Measurements from ENCODE around the gene PALM. TPM values are rescaled to one million over a fixed set of nuclear protein-coding genes. Genes with fewer than 3 reads are reported as not detected.
A peak's percentile ranks its signal among the peaks of the same experiment; 100 is the strongest.
"Not testable (repeated sequence)": the region's sequence is repeated elsewhere in the genome, so short reads cannot be mapped to it uniquely, and the experiment has no call there.

The PALM gene
- total RNA-seq, 1 donor from 2014 or later, result under 0.01 TPM

DNA sequence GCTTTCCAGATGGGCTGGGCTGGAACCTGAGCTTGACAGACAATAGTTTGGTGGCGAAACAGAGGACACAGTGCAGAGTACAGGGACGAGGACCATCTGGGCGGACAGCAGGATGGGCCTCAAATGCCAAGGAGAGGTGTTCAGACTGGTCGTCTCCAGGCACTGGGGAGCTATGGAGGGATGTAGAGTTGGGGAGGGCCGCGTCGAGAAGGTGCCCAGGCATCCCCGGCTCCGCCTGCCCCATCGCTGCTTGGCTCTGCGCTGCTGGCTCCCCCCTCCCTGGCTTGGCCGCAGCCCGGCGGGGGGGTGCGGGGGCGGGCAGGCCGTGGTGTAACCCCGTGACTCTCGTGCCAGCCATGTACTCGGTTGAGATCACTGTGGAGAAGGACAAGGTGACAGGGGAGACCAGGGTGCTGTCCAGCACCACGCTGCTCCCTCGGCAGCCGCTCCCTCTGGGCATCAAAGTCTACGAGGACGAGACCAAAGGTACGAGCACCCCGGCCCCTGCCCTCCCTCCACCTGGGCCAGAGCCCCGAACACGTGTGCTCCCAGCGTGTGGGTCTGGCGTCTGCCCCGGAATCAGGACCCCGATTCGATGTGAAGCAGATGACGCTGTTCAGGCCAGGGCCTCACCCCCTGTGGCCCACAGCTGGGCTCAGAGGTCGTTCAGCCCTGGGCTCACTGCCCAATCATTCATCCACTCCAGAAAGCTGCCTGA is 31.4 kb downstream of the PALM start:
- no peak for FAIRE-seq
- no peaks in the 10 kb centered on the region for H3K36me3 ChIP-seq (ENCODE audit: control insufficient read depth, insufficient read depth, low read length)
- DNase-seq (ENCODE audit: low read depth), result no peak
- H3K4me3 ChIP-seq (ENCODE audit: low read depth, low read length), result no peak overlapping the region
- TF ChIP-seq, protein P1, sequence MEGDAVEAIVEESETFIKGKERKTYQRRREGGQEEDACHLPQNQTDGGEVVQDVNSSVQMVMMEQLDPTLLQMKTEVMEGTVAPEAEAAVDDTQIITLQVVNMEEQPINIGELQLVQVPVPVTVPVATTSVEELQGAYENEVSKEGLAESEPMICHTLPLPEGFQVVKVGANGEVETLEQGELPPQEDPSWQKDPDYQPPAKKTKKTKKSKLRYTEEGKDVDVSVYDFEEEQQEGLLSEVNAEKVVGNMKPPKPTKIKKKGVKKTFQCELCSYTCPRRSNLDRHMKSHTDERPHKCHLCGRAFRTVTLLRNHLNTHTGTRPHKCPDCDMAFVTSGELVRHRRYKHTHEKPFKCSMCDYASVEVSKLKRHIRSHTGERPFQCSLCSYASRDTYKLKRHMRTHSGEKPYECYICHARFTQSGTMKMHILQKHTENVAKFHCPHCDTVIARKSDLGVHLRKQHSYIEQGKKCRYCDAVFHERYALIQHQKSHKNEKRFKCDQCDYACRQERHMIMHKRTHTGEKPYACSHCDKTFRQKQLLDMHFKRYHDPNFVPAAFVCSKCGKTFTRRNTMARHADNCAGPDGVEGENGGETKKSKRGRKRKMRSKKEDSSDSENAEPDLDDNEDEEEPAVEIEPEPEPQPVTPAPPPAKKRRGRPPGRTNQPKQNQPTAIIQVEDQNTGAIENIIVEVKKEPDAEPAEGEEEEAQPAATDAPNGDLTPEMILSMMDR (IDR thresholded peaks at IDR 0.05; ENCODE audit: insufficient read depth, low read length, severe bottlenecking), result no peak
- H3K27me3 ChIP-seq (ENCODE audit: control insufficient read depth, insufficient read depth, low read length), result no peaks in the 10 kb centered on the region

DNA sequence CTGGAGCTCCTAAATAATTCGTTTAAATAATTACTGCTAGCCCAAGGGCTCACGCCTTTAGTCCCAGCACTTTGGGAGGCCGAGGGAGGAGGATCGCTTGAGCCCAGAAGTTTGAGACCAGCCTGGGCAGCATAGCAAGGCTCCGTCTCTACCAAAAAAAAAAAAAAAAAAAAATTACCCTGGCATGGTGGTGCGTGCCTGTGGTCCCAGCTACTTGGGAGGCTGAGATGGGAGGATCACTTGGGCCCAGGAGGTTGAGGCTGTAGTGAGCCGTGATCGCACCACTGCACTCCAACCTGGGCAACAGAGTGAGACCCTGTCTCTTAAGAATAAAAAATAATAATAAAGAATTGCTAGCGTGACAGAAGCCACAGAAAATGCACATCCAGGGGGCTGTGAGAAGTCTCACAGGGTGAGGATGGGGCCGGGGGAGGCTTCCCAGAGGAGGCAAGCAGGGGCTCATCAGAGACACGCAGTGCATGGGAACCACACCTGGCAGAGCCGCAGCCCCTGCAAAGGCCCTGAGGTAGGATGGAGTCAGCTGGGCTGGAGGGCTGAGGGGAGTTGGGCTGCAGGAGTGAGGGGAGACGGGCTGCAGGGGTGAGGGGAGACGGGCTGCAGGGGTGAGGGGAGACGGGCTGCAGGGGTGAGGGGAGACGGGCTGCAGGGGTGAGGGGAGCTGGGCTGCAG is 32.2 kb downstream of the PALM start:
- not testable (repeated sequence) for FAIRE-seq; H3K27me3 ChIP-seq (ENCODE audit: control insufficient read depth, insufficient read depth, low read length); H3K4me3 ChIP-seq (ENCODE audit: low read depth, low read length); H3K36me3 ChIP-seq (ENCODE audit: control insufficient read depth, insufficient read depth, low read length); DNase-seq (ENCODE audit: low read depth)

DNA sequence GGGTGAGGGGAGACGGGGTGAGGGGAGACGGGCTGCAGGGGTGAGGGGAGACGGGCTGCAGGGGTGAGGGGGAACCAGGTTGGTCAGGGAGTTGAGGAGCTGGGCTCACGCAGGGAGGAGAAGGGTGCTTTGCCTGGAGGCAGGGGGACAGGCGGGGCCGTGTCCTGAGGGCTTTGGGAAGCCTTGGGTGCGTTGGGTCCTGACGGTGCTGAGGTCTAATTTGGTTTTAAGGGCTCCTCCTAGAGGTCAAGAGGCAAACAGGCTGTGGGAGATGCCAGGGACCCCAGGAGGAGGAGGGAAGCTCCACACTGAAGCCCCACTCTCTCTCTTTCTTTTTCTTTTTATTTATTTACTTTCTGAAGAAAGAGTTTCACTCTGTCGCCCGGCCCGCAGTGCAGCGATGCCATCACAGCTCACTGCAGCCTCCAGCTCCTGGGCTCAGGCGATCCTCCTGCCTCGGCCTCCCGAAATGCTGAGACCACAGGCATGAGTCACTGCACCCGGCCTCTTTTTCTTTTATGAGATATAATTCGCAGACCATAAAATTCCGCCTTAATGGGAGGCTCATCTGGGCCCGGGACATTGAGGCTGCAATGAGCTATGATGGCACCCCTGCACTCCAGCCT is 32.9 kb downstream of the PALM start:
- DNase-seq (ENCODE audit: low read depth) (no peak), FAIRE-seq (no peak)
- H3K27me3 ChIP-seq (ENCODE audit: control insufficient read depth, insufficient read depth, low read length), result no peaks in the 10 kb centered on the region
- no peaks in the 10 kb centered on the region for H3K36me3 ChIP-seq (ENCODE audit: control insufficient read depth, insufficient read depth, low read length)
- TF ChIP-seq, protein P1 (IDR thresholded peaks at IDR 0.05; ENCODE audit: insufficient read depth, low read length, severe bottlenecking), result no peak
- no peak overlapping the region for H3K4me3 ChIP-seq (ENCODE audit: low read depth, low read length)

DNA sequence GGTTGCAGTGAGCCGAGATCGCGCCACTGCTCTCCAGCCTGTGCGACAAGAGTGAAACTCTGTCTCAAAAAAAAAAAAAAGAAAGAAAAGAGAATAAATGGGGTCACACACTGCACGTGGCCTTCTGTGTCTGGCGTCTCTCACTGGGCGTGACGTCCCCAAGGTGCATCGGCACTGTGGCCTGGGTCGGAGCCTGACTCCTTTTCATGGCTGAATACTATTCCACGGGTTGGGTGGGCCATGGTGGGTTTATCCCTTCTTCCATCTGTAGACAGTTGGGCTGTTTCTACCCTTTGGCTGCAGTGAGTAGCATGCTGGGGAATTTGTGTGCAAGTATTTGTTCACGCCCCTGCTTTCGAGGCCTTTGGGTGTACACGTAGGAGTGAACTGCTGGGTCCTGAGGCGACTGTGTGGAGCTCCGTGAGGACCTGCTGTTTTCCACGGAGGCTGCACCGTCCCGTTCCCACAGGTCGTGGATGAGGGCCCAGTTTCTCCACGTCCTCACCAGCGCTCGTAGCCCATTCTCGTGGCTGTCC is 33.9 kb downstream of the PALM start:
- DNase-seq (ENCODE audit: low read depth) (no peak), FAIRE-seq (no peak)
- no peak overlapping the region for H3K4me3 ChIP-seq (ENCODE audit: low read depth, low read length)
- TF ChIP-seq, protein P1 (IDR thresholded peaks at IDR 0.05; ENCODE audit: insufficient read depth, low read length, severe bottlenecking), result no peak
- H3K27me3 ChIP-seq (ENCODE audit: control insufficient read depth, insufficient read depth, low read length), result no peaks in the 10 kb centered on the region
- no peaks in the 10 kb centered on the region for H3K36me3 ChIP-seq (ENCODE audit: control insufficient read depth, insufficient read depth, low read length)

DNA sequence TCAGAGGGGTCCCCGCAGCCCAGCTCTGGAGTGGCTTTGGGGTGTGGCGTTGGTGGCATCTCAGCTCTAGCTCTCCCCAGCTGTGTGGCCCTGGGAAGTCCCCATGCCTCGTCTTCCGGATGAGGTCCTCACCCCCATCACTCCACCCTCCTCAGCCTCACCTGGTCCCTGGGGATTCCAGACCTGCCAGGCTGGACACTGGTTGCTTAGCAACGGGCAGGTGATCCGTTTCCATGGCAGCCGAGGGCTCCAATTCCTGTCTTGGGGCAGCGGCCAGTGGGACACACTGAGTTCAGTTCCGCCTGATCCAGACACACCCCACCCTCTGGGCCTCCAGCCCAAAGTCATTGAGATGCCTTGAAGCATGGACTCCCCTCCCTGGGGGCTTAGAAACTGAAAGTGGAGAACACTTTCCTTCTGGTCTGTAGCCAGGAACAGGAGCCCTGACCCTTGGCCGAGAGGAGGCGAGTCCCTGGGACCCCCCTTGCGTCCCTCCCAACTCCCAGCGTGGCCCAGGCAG is 34.5 kb downstream of the PALM start:
- DNase-seq (ENCODE audit: low read depth) (no peak), FAIRE-seq (peak; percentile 68)
- TF ChIP-seq, protein P1 (IDR thresholded peaks at IDR 0.05; ENCODE audit: insufficient read depth, low read length, severe bottlenecking), result no peak
- H3K27me3 ChIP-seq (ENCODE audit: control insufficient read depth, insufficient read depth, low read length), result no peaks in the 10 kb centered on the region
- H3K36me3 ChIP-seq (ENCODE audit: control insufficient read depth, insufficient read depth, low read length), result no peaks in the 10 kb centered on the region
- no peak overlapping the region for H3K4me3 ChIP-seq (ENCODE audit: low read depth, low read length)

DNA sequence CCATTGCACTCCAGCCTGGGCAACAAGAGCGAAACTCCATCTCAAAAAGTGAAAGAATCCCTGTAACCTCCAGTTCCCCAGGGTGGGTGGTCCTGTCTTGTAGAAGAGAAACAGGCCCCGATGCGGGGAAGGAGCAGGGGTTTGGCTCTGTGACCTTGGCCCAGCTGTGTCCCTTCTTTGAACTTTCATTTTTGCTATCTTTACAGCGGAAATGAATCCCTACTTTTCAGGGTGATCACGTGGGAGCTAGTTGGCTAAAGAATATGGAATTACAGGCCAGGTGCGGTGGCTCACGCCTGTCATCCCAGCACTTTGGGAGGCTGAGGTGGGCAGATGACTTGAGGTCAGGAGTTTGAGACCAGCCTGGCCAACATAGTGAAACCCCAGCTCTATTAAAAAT is 36.4 kb downstream of the PALM start:
- not testable (repeated sequence) for H3K4me3 ChIP-seq (ENCODE audit: low read depth, low read length); DNase-seq (ENCODE audit: low read depth); H3K36me3 ChIP-seq (ENCODE audit: control insufficient read depth, insufficient read depth, low read length); H3K27me3 ChIP-seq (ENCODE audit: control insufficient read depth, insufficient read depth, low read length); FAIRE-seq
